ENCODE data around the gene MOBP.

Gene MOBP

DNA sequence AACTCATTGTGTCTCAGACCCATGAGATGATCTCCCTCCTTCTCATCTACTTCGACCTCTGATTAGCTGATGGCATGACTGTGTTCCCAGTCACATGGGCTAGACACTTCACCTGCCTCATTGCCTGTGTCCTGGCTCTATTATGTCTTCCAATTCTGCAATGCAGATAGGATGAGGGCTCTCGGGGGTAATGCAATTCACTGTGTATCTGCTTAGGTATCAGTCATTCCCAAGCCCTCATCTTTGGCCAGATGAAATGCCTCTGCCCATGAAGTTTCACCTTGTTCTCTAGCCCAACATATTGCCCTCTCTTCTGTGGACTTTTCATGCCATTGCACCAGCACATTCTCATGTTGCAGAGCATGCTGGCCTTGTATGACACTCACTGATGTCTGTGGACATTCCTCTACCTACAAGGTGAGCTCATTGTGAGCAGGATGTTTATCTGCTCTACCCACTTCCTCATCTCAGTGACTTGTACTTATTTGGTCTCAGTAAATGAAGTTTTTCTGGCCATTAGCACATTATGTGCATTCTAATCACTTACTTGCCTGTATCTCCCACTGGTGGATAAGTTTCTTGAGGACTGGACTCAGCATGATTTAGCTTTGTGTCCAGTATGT, 32.3 kb downstream of the MOBP start:
- no peak for DNase-seq (ENCODE audit: low spot score)

DNA sequence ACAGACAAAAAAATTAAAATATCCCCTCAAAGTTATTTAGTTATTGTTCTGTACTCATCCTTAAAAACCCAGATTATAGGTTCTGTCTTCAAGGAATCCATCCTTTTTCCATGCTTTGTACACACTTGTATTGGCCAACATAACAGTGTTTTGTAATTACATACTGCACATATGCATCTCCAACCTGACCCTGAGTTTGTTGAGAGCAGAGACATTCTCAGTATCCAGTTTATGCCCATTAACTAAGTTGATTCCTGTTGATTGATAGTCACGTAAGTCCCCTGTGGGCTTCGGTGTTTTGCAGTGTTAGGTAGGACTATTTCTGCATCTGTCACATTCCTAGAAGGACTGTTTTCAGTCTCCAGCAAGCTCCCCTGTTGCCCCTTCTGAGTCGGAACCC, 33.6 kb downstream of the MOBP start:
- no peak for DNase-seq (ENCODE audit: low spot score)

DNA sequence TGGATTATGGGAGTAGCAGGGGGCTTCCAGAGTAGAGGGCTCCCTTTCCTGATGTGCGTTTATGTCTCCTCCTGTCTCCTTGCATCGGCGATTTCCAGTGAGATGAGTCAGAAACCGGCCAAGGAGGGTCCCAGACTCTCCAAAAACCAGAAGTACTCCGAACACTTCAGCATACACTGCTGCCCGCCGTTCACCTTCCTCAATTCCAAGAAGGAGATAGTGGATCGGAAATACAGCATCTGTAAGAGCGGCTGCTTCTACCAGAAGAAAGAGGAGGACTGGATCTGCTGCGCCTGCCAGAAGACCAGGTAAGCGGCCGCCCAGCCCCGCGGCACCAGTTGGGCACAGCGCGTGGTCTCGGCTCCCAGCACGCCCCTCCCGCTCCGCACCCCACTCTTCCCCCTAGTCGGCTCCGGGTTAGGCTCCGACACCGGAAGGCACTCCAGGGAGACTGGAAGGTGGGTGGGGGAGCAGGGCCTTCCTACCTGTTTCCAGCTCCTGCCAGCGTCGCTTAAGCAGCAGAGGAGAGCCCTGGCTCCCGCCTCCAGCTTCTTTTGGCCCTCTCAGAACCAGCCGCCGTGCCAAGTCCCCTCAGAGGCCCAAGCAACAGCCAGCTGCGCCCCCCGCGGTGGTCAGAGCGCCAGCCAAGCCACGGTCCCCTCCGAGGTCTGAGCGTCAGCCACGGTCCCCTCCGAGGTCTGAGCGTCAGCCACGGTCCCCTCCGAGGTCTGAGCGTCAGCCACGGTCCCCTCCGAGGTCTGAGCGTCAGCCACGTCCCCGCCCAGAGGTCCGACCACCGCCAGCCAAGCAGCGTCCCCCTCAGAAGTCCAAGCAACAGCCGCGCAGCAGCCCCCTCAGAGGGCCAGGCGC, 34.7 kb downstream of the MOBP start:
- no peak for DNase-seq (ENCODE audit: low spot score)

DNA sequence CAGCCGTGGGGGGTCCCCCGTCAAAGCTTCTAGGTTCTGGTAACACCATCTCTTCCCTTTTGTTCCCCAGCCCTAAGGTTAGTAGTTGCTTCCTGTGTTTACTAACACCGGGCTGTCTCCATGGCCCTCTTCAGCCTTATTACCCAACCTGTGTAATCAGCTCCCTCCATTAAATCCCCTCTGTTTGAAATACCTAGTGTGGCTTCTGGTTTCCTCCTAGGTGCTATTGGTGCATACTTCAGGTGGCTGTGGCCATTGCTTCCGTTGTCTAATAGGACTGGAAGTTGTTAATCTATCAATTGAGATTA, 35.3 kb downstream of the MOBP start:
- no peak for DNase-seq (ENCODE audit: low spot score)

DNA sequence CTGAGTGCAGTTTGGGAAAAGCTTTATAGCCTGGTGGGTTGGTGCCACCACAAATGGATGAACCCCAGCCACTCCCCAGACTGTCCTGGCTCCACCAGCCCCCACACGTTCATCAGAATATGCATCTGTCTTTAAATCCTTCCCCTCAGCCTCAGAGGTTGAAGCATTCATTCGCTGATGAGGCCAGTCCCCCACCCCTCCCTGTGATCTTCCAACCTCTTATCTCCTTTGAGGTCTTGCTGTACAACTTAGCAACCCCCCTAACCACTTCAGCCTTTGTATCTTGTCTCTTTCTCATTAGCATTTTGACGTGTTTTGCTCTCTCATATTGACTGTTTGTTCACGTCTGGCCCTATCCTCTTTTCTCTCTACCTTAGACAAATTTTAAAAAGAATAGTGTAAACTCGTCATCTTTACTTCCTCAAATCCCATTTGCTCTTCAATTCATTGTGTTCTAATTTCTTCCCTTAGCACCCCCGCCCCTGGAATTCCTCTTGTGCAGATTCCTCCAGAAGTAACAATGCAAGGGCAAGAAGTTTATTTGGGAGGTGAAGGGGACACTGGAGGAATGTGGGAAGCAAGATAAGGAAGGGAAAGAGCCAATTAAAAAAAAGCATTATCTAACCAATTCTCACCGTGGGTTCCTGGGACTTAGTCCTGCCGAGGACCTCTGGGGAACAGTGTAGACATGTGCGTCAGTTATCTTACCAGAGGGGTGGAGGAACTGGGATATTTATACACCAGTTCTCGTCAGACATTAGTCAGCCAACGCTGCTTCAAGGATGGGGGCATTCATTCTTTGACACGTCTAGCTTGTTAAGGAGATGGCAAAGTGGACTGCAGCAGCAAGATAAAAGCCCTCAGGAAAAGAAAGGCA, 38.6 kb downstream of the MOBP start:
- no peak for DNase-seq (ENCODE audit: low spot score)

DNA sequence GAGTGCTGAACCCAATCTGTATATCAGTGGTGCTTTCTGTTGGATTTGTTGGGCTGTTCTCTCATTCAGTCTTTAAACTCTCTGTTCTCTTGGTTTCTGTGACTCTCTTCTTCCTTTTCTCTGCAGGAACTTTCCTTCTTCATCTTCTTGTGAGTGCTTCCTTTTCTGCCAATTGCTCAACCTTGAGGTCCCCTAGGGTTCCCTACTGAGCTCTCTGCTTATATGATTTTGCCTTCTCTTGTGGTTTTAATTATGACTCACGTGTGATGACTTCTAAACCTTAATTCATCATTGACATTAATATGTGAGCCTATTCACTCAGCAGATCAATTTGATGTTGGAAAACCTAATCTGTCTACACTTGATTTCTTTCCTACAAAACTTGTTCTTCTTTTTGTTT, 39.4 kb downstream of the MOBP start:
- DNase-seq (ENCODE audit: low spot score): no peak

DNA sequence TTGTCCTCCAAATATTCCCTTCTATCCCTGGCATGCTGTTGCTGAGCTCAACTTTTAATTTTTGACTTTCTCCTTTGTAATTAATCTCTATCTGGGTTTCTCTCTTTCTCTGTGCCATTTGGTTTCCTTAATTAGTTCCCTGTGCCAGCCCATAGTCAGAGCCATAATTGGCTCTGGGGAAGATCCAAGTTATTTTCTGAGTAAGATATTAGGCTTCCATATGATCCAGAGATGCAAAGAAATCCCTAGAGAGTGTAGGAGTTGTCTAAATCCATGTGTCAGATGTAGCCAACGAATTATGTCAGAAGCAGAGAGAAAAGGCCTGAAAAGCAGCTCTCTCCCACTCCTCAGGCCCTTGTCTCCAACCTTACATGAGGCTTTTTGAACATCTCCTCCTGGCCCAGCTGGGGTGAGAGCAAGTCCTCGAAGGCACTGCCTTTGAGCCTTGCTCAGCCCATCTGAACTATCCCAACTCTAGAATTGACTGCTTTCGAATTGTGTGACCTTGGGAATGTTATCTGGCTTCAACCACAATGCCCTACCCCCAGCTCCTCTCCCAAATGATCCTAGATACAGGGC, 46.4 kb downstream of the MOBP start:
- no peak for DNase-seq (ENCODE audit: low spot score)

DNA sequence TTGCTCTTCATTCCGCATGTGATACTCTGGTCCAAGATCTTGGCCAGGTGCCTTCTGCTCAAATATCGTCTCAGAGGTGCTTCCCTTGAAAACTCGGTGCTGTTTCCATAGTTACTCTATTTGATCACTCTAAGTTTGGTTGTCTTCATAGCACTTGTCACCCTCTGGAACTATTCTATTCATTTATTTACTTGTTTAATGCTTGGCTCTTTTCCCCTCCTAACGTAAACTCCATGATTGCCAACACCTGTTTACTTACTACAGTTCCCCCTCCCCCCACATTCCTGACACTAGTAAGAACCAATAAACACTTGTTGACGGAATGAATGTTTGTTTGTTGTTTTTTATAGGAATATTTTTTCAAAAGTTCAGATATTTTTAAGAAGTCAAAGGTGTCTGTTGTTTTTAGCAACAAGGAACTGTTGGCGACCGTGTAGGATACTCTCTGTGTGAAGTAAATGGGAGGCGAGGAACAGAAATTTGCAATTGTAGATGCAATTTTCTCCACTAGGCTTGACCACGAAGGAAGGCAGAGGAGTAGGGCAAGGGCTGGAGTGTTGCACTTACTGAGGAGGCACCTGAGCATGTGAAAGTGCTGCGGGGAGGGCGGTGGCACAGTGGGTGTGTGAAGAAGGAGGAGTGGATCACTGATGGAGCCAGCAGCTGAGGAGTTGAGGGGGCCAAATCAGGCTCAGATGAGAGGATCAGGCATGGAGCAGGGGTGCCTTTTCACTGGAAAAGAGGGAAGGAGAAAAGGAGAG, 48.4 kb downstream of the MOBP start:
- no peak for DNase-seq (ENCODE audit: low spot score)

DNA sequence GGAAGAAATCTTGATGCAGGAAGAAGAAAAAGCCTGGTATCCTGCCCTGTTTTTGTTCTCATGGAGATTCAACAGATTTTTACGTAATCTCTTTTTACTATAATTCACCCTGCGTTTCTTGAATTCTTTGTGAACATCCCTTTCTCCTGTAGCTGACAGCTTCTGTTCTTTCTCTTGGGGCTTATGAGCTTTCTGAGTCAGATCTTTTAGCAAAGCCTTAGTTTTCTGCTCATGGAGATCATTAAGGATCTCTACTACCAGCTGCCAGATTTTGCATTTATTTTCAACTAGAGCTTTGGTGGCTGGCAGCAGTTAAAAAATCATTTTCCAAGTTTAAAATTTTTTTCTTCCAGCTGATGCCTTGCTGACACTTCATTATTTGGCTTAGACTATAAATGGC, 51.6 kb downstream of the MOBP start:
- no peak for DNase-seq (ENCODE audit: low spot score)

DNA sequence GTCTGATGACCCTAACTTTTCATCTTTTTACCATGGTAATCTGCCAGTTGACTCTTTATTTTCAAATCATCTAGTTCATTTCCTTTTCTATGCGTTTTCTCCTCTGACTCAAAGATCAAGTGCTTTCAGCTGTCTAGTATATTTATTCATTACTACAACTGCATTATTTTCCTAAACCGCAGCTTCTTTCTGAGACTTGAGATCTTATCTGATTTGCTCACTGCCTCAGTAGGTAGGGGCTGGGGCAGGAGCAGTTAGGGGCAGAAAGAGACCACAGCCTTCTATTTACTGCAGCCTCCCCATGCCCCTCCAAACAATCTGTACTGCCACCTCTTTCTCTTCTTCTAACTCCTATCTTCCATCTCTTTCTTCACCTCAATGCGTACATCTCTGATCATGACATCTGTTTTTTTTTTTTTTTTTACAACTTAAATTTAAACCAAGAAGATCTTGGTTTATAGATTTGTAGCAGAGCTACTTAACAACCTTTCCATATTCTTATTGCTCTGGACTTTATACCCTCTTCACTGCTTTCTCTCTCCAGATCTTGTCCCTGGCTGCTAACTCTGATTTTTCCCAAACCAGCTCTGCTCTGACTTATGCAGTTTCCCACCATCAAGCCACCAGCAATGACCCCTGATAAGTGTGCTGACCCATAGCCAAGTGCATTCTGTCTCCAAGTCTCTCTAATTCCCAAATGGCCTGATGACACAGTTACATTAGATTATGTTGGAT, 52.2 kb downstream of the MOBP start:
- no peak for DNase-seq (ENCODE audit: low spot score)

DNA sequence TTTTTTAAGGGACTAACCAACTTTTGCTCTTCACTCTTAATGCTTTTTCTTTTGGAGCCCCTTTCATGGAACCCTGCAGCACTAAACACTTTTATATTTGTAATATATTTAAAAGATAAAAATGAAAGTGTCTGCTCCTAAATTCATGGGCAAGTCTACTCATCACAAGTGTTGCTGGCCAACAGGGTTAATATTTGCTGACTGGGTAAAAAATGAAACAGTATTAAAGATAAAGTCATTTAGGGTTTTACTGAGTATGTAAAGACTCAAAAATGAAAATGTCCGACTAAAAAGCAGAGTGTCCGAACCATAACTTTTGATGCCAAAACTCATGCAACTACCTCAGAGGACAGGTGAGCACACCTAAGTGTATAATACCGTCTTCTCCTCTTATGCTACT, 54.0 kb downstream of the MOBP start:
- DNase-seq (ENCODE audit: low spot score): no peak

DNA sequence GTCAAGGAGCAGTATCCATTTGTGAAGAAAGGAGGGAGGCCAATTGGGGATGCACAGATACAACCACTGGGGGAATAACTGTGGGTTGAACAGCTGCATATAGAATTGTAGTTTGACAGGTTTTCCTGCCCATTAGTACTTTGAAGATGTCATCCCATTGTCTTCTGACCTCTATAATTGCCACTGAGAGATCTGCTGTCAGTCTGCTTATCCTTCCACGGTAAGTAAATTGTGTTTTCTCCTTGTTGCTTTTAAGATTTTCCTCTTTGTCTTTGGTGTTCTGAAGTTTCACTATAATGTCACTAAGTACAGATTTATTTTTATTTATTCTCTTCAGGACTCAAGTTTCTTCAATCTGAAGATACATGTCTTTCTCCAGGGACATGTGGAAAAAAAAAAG, 56.6 kb downstream of the MOBP start:
- DNase-seq (ENCODE audit: low spot score): no peak

DNA sequence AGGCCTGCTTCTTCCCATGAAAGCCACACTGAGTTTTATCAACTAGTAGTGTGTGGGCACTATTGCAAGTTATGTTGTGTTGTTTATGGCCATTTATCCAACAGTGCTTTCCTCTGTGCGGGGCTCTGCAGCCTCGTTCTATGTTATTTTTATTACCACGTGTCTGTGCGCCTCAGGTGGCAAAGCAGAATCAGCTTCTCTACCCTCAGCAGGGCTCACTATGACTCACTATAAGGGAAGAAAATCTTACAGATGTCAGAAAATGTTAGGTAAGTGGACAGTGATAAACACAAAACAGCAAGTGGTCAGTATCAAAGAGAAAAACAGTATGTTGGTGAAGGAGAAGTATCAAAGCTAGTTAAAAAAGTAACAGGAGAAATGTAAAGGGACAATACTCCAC, 61.4 kb downstream of the MOBP start:
- no peak for DNase-seq (ENCODE audit: low spot score)

DNA sequence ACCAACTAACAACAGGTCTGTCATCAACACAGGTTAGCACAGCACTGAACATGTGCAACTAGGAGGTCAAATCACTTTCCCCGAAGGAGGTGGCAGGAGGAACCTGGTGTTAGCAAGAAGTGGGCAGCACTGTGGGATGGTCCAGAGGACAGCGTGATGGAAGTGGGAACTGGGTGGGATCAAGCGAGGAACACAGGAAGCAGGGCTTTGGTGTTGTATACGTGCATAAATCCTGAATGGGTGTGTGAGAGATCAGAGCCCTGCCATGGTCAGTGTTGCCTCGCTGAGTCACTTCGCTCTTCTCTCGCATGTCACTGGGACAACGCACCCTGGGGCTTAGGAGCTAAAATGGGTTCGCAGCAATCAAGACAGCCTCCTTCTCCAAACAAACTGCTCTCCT, 62.1 kb downstream of the MOBP start:
- DNase-seq (ENCODE audit: low spot score): no peak

DNA sequence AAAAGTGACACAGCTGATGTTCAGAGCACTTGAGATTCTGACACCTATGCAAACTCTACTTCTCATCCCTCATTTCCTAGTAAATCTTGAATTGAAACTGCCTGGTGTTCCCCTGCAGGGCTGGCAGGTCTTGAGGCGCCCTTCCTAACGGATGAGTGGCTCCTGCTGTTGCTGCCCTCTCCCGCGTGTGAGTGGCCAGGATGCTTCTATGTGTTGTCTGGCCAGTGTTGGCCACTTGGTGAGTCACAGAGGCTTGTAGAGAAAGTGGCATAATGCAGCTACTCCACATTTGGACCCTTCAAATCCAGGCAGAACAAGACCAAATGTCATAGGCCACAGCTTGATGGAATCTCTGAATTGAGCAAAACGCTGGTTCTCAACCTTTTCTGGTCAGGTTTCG, 63.6 kb downstream of the MOBP start:
- no peak for DNase-seq (ENCODE audit: low spot score)

DNA sequence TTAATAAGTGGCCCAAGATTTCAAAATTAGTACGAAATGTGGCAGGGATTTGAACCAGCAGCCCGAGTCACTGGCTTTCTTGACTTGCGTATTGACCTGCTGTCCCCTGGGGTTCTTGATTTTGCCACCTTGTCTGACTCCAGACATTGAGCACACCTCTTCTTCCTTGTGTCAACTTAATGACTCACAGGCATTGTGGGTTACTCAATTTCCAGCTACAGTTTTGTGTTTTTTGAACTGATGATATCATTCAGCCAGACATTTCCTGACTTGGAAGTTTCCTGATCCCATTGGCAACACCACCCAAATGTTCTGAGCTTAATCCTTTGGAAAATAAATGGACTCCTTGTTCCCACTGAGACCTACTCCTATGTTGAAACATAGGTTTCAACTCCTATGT, 64.2 kb downstream of the MOBP start:
- no peak for DNase-seq (ENCODE audit: low spot score)

DNA sequence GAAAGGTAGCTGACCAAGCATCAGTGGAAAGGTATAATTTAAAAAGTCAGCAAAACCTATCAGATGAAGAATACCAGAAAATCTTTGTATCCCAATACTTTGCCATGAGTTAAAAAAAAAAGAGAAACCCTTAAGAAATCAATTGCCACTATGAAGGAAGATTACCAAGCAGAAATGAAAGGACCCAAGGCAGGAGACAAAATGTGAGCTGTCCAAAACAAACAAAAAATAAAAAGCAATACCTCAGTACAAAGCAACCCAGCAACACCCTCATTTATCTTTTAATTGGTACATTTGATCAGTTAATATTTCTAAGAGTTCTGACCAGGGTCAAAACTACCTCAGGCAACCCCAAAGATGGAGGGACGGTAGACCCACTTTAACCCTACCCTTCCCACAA, 65.3 kb downstream of the MOBP start:
- DNase-seq (ENCODE audit: low spot score): no peak

DNA sequence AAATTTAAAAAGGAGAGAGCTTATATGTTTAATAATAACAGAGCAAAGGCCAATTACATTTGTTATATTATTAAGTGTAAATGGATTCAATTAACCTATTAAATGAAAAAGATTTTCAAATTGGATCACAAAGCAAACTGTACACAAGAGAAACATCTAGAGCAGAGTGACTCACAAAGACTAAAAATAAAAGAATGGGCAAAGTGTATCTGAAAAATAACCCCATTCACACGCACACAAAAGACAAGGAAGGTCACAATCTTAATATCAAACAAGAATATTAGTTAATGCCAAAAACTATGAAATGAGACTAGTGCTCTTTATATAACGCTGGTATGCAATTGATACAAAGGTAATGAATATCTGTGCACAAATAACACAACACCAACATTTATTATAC, 65.7 kb downstream of the MOBP start:
- DNase-seq (ENCODE audit: low spot score): no peak

DNA sequence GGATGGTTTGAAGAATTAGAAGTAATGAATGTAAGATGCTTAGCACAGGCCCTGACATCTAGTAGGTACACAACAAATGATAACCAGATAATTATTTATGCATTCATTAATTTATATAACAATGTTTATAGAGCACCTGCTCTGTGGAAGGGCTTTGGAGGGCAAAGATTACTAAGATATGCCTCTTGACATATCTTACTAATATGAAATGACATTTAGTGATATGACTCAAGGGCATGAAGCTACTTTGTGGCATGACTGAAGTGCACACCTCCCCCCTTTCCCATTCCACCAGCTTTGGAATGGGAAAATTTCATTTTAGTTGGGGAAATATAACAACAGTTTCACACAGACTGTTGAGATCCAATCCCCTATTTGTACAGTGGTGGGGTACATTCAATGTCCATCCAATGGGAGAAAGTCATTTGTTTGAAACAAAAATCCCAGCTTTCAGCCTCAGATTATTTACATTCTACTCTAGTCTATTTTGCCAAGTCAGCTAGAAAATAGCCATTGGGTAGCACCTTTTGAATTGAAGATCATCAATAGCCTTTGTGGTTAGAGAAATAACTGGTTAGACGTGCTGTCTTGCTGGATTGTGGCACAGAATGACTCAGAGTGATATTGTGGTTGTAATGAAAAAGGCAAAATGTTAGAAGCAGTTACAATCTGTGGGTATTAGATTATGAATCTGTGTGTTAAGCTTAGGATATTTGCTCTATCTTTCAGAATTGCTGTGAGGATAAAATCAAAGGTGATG, 72.9 kb downstream of the MOBP start:
- no peak for DNase-seq (ENCODE audit: low spot score)

DNA sequence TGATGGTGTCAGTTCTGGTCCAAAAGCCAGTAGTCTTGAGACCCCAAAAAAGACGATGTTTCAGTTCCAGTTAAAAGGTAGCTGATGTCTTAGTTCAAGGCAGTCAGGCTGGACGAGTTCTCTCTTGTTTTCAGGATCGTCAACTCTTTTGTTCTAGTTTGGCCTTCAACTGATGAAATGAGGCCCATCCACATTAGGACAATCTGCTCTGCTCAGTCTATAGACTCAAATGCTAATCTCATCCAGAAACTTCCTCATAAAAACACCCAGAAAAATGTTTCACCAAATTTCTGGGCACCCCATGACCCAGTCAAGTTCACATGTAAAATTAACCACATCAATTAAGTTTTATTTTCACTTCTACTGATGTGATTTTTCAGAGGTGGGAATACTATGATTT, 74.0 kb downstream of the MOBP start:
- no peak for DNase-seq (ENCODE audit: low spot score)

DNA sequence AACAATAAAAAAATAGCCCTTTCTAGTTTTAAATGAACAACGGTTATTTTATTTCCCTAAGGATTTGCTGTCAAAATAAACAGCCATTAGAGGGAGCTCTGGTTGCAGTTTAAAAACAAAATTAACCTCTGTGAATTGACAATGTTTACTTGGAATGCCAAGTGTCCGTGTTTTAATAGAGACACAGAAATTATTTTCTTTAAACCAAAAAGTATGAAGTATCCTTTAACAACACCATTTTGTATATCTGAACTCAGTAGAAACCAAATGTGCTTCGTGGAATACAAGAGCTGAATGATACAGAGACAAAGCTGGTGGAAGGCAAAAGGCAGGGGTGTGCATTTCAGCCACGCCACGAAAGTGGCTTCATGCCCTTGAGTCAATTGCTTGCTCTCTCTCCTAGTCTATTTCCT, 74.4 kb downstream of the MOBP start:
- no peak for DNase-seq (ENCODE audit: low spot score)
